Neutrophil (primary cell): ENCODE data around the gene HDAC1.

ENCODE experiments used
- H3K27ac ChIP-seq: fragments of 200-600 bp; sonication (generic); 2 replicates; pipeline ENCODE4 v1.5.1; 2016; ENCODE audit warnings: mild to moderate bottlenecking, moderate library complexity
- H3K27me3 ChIP-seq: fragments of 200-600 bp; sonication (generic); 2 replicates; pipeline ENCODE4 v1.6.0; 2016; ENCODE audit warnings: mild to moderate bottlenecking
- H3K36me3 ChIP-seq: fragments of 200-600 bp; sonication (generic); 2 replicates; pipeline ENCODE4 v1.5.1; 2017
- H3K4me1 ChIP-seq, 2 experiments: fragments of 200-600 bp in 1 of 2; sonication (generic) in 1 of 2; 1 replicate in 1 of 2; 2 replicates in 1 of 2; pipeline versions ENCODE4 v1.5.1 to v1.6.1; 2013 to 2016; ENCODE audit warnings: low read depth in 1 of 2, low read length in 1 of 2, mild to moderate bottlenecking in 1 of 2, moderate library complexity in 1 of 2; ENCODE audit not compliant: control insufficient read depth in 1 of 2, insufficient read depth in 1 of 2
- H3K4me3 ChIP-seq, 2 experiments: fragments of 200-600 bp in 1 of 2; sonication (generic) in 1 of 2; 1 replicate in 1 of 2; 2 replicates in 1 of 2; pipeline ENCODE4 v1.5.1; 2013 to 2016; ENCODE audit warnings: low read depth in 1 of 2, low read length in 1 of 2, mild to moderate bottlenecking in 1 of 2, moderate library complexity in 1 of 2
- H3K9me3 ChIP-seq: fragments of 200-600 bp; sonication (generic); 2 replicates; pipeline ENCODE4 v1.5.1; 2016
- TF ChIP-seq, protein P1 (sequence below): fragments of 200-600 bp; sonication (generic); IDR thresholded peaks from 2 replicates; pipeline ENCODE4 v1.5.1; 2016; ENCODE audit warnings: antibody characterized with exemption

Gene HDAC1

DNA sequence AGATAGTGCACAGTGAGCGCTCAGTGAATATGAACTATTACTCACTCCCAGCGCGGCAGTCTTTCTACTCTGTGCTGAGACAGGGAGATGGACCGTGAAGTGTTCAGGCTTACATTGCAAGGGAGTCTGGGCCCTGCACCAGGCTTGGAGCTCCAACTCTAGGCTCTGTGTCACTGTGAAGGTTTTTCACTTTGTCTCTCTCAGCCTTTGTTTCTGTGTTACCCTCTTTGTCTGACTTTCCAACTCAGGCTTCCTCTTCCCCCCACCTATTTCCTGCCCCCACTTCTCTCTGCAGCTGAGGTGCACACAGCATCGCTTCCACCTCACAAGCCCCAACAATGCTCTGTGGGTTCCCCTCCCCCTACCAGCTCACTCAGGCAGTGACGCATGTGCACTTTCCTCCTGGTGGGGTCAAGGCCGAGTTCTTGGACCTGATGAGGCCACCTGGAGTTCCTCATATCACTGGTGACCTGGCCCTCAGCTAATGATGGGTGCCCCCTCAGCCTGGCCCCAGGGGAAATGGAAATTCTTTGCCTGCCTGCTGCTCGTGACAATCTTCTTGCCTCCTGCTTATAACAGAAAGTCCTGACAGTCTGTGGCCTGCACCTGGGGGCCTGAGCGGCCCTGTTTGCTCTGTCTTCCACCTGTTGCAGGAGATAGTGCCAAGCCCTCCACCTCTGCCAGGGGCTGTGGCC is 41.9 kb upstream of the HDAC1 start:
- Histone ChIP-seq H3K36me3 (no peaks in the 10 kb centered on the region), H3K27me3 (peaks cover 23% of the 10 kb centered on the region), H3K27ac (no peak overlapping the region), H3K4me1 (peaks cover 15 to 16% of the 10 kb centered on the region in 2 experiments), H3K4me3 (no peak overlapping the region), H3K9me3 (no peaks in the 10 kb centered on the region)
- TF ChIP-seq, protein P1, sequence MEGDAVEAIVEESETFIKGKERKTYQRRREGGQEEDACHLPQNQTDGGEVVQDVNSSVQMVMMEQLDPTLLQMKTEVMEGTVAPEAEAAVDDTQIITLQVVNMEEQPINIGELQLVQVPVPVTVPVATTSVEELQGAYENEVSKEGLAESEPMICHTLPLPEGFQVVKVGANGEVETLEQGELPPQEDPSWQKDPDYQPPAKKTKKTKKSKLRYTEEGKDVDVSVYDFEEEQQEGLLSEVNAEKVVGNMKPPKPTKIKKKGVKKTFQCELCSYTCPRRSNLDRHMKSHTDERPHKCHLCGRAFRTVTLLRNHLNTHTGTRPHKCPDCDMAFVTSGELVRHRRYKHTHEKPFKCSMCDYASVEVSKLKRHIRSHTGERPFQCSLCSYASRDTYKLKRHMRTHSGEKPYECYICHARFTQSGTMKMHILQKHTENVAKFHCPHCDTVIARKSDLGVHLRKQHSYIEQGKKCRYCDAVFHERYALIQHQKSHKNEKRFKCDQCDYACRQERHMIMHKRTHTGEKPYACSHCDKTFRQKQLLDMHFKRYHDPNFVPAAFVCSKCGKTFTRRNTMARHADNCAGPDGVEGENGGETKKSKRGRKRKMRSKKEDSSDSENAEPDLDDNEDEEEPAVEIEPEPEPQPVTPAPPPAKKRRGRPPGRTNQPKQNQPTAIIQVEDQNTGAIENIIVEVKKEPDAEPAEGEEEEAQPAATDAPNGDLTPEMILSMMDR = no peak

DNA sequence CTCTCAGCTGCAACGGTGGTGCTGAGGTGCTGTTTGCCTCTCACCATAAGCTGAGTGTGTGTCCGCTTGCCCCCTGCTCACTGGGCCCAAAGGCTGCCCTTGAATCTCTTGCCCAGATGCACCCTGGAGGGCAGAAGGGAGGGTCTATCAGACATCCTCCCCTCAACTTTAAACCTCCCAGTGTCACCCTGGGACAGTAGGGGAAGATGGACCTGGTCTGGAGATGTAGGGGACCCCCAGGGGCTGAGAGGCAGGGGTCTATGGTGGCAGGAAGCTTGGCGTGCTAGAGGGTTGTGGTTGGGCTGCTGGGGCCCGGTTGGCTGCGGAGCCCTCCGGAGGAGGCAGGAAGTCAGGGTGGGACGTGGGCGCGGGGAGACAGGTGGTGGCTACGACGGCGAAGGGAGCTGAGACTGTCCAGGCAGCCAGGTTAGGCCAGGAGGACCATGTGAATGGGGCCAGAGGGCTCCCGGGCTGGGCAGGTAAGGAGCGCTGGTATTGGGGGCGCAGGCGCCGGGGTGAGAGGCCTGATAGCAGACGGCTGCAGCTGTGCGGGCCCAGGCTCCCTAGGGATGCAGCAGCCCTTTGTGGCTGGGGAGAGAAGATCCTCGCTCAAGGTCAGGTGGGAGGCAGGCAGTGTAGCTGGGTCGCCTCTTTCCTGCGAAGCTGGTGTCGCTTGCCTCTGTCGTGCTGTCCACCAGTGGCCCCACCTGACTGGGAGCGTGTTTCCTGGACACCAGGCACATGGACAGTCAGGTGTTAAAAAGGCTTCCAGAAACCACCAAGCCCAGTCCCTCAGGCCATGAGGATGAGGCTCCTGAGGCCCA is 40.8 kb upstream of the HDAC1 start, which contains the start of gene LCK:
LCK (plus strand) TSS at position 373 of the 824 bp plus-strand sequence. CDS start 23,065 bp downstream, outside the sequence.
- no peak within 1 kb of the TSS for H3K4me3 ChIP-seq

DNA sequence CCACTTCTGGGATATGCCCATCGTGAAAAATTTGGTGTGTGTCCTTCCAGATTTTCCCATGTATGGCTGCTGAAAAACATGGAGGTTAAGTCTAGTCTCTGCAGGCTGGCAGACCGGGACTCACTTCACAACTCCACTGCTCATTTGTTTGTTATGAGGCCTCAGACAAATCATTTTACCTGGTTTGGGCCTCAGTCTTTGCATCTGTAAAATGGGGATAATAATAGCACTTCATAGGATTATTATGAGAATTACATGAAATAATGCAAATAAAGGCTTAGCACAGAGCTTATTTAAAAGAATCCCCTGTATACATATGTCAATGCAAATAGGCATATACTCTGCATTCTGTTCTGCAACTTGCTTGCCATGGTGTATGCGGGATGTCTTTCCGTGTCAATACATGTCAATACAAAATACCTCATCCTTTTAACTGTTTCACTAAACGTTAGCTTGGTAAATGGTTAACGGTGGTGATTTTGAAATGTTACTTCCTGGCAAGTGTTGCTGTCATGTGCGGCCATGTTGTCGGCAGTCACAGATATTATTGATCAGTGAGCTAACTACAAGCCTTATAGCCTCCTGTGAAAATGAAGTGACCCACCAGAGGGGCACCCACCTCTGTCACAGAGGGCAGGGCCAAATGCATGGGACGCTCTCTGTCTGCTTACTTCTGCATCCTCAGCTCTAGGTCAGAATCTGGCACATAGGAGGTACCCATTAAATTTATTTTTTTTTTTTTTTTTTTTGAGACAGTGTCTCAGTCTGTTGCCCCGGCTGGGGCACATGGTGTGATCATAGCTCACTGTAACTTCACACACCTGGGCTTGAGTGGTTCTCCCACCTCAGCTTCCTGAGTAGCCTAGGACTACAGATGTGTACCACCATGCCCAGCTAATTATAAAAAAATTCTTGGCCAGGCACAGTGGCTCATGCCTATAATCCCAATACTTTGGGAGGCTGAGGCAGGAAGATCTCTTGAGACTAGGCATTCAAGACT is 36.5 kb upstream of the HDAC1 start:
- Histone ChIP-seq H3K27me3 (peaks cover 6% of the 10 kb centered on the region), H3K9me3 (no peaks in the 10 kb centered on the region), H3K27ac (no peak overlapping the region), H3K36me3 (no peaks in the 10 kb centered on the region), H3K4me3 (no peak overlapping the region), H3K4me1 (peaks cover 1 to 3% of the 10 kb centered on the region in 2 experiments)
- TF ChIP-seq, protein P1 = no peak

More for the DNA sequence above, 40.8 kb upstream of the HDAC1 start, which contains the start of gene LCK:
- H3K4me1 ChIP-seq = peaks cover 15 to 19% of the 10 kb centered on the region in 2 experiments
- no peaks in the 10 kb centered on the region for H3K9me3 ChIP-seq
- H3K36me3 ChIP-seq = no peaks in the 10 kb centered on the region
- peaks cover 23% of the 10 kb centered on the region for H3K27me3 ChIP-seq
- TF ChIP-seq, protein P1 = no peak
- no peak within 1 kb of the TSS for H3K27ac ChIP-seq

DNA sequence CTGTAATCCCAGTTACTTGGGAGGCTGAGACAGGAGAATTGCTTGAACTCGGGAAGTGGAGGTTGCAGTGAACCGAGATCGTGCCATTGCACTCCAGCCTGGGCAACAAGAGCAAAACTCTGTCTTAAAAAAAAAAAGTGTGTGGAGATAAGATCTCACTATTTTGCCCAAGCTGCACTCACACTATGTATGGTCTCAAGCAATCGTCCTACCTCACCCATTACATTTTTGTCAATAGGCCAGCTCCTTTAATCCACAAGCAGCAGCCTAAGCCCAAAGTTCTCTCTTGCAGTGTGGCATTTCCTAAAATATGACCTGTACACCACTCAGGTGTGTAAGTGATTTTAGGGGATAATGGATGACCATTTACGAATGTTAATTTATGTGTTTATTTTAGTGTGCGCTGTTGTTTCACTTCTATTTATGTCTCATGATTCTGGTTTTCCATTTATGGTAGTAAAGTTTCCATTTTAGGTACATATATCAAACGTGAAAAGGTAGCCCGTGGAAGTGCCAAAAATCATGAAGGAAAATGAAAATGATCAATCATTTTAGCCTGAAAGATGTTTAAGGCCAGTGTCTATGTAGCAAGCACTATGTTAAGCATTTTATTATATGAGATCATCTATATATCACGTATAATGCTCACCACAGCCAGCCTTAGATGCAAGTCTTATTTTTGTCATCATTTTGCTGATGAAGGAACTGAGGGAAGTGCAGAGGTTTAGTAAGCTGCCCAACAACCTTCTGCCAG is 35.2 kb upstream of the HDAC1 start:
- Histone ChIP-seq H3K4me3 (no peak overlapping the region), H3K9me3 (no peaks in the 10 kb centered on the region), H3K27me3 (no peaks in the 10 kb centered on the region), H3K36me3 (no peaks in the 10 kb centered on the region), H3K27ac (no peak overlapping the region), H3K4me1 (peaks cover 0 to 3% of the 10 kb centered on the region in 2 experiments)
- TF ChIP-seq, protein P1 = no peak
